ENCODE data around the gene DDX1.

DNA sequence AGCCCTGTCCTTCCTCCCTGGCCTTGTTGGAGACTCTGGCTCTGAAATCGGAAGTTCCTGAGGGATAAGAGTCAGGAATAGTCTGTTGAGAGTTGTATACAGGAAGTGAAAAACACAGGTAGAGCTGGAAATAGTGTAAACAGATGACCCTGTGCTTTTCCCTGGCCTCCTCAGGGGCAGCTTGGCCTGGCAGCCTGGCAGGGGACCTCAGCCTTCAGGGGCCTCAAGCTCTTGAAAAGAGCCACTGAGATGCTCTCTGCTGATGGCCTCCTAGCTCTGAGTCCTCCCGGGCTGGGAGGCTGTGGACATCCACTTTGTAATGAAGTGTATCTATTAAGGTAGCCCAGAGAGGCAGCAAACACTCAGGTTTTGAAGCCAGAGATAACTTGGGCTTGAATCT, 79.3 kb downstream of the DDX1 start:
- no peak for TF ChIP-seq CTCF (IDR thresholded peaks at IDR 0.05; ENCODE audit: low read depth, low read length)
- TF ChIP-seq POLR2A (IDR thresholded peaks at IDR 0.05; ENCODE audit: extremely low read depth, insufficient read length): no peak
- no peak for TF ChIP-seq MAX (IDR thresholded peaks at IDR 0.05; ENCODE audit: low read depth, low read length)
- TF ChIP-seq MYC (IDR thresholded peaks at IDR 0.05; ENCODE audit: low read depth, low read length): no peak
